ENCODE data around the gene NKG7. TPM values are rescaled to one million over a fixed set of nuclear protein-coding genes. Genes with fewer than 3 reads are reported as not detected.

The NKG7 gene
- total and polyA plus RNA-seq, 2 of the 13 experiments (the other 11 are each of a cell fraction or from before 2014, with no cell fraction given) = 0.40 TPM; not detected in 1

DNA sequence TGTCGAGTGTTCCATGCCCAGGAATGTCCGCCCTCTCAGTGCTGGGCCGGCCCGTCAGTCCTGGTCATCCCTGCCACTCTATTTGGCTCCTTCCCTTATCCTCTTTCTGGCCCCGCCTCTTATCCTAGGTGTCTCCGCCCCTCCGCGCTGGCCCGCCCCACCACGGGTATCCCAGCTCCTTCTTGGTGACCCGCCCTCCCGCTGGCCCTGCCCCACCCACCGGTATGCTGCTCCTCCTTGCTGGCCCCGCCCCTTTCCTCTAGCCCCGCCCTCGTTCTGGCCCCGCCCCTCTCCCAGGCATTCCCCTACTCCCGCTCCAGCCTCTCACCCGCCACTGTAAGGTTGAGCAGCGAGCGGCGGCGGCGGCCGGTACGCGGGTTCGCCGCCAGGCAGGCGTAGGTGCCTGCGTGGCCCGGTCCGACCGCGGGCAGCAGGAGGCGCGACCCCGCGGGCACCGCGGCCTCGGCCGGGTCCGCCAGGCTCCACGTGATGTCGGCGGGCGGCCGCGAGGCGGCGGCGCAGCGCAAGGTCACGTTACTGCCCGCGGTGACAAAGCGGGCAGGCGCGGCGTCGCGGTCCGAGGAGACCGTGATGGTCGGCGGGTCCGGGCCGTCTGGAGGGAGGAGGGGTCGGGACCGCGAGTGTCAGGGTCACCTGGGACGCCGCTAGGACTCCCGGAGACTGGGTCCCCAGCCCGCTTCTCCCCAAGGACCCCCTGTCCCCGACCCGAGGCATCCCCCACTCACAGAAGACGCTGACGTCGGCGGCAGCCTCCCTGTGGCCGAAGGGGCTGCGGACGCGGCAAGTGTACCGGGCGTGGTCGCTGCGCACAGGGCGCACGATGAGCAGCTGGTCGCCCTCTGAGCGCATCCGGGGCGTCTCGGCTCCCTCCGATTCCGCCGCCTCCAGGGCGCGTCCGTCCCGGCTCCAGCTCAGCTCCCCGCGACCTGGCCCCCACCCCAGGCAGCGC, 32.5 kb downstream of the NKG7 start (continued):
- TF ChIP-seq TFDP2 (CRISPR knock-in tag; IDR thresholded peaks at IDR 0.05) (peak; percentile 40; the same call in 1 of the 2 replicates), MIXL1 (CRISPR knock-in tag; IDR thresholded peaks at IDR 0.05) (no peak), CTCF (CRISPR knock-in tag; IDR thresholded peaks at IDR 0.05) (peak; percentile 52; the same call in 1 of the 2 replicates), JUNB (CRISPR knock-in tag; IDR thresholded peaks at IDR 0.05; ENCODE audit: borderline replicate concordance) (no peak), ZFP36 (IDR thresholded peaks at IDR 0.05; ENCODE audit: borderline replicate concordance, low read depth, low read length, partially characterized antibody) (no peak), HOXA5 (CRISPR knock-in tag; IDR thresholded peaks at IDR 0.05) (no peak), MYC (CRISPR knock-in tag; IDR thresholded peaks at IDR 0.05; ENCODE audit: borderline replicate concordance) (0 out of 2 replicates have a peak, but pooled peaks have one; percentile 10), THAP11 (CRISPR knock-in tag; IDR thresholded peaks at IDR 0.05) (no peak), PAWR (CRISPR knock-in tag; IDR thresholded peaks at IDR 0.05; ENCODE audit: borderline replicate concordance) (no peak)
- TF ChIP-seq, protein P1, sequence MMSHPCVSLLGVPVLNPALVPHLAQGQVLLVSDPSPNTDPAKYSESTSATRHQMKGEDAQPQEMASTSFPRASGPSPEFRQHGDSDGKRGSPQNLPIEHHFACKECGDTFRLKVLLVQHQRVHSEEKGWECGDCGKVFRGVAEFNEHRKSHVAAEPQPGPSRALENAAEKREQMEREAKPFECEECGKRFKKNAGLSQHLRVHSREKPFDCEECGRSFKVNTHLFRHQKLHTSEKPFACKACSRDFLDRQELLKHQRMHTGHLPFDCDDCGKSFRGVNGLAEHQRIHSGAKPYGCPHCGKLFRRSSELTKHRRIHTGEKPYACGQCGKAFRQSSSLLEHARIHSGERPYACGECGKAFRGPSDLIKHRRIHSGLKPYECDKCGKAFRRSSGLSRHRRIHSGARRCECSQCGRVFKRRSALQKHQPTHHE (CRISPR knock-in tag; IDR thresholded peaks at IDR 0.05; ENCODE audit: borderline replicate concordance) = no peak
- TF ChIP-seq, protein P2, sequence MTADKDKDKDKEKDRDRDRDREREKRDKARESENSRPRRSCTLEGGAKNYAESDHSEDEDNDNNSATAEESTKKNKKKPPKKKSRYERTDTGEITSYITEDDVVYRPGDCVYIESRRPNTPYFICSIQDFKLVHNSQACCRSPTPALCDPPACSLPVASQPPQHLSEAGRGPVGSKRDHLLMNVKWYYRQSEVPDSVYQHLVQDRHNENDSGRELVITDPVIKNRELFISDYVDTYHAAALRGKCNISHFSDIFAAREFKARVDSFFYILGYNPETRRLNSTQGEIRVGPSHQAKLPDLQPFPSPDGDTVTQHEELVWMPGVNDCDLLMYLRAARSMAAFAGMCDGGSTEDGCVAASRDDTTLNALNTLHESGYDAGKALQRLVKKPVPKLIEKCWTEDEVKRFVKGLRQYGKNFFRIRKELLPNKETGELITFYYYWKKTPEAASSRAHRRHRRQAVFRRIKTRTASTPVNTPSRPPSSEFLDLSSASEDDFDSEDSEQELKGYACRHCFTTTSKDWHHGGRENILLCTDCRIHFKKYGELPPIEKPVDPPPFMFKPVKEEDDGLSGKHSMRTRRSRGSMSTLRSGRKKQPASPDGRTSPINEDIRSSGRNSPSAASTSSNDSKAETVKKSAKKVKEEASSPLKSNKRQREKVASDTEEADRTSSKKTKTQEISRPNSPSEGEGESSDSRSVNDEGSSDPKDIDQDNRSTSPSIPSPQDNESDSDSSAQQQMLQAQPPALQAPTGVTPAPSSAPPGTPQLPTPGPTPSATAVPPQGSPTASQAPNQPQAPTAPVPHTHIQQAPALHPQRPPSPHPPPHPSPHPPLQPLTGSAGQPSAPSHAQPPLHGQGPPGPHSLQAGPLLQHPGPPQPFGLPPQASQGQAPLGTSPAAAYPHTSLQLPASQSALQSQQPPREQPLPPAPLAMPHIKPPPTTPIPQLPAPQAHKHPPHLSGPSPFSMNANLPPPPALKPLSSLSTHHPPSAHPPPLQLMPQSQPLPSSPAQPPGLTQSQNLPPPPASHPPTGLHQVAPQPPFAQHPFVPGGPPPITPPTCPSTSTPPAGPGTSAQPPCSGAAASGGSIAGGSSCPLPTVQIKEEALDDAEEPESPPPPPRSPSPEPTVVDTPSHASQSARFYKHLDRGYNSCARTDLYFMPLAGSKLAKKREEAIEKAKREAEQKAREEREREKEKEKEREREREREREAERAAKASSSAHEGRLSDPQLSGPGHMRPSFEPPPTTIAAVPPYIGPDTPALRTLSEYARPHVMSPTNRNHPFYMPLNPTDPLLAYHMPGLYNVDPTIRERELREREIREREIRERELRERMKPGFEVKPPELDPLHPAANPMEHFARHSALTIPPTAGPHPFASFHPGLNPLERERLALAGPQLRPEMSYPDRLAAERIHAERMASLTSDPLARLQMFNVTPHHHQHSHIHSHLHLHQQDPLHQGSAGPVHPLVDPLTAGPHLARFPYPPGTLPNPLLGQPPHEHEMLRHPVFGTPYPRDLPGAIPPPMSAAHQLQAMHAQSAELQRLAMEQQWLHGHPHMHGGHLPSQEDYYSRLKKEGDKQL (CRISPR knock-in tag; IDR thresholded peaks at IDR 0.05; ENCODE audit: low read depth) = no peak
- TF ChIP-seq, protein P3, sequence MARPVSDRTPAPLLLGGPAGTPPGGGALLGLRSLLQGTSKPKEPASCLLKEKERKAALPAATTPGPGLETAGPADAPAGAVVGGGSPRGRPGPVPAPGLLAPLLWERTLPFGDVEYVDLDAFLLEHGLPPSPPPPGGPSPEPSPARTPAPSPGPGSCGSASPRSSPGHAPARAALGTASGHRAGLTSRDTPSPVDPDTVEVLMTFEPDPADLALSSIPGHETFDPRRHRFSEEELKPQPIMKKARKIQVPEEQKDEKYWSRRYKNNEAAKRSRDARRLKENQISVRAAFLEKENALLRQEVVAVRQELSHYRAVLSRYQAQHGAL (CRISPR knock-in tag; IDR thresholded peaks at IDR 0.05; ENCODE audit: not compliant biosample characterization) = no peak
- TF ChIP-seq, protein P4, sequence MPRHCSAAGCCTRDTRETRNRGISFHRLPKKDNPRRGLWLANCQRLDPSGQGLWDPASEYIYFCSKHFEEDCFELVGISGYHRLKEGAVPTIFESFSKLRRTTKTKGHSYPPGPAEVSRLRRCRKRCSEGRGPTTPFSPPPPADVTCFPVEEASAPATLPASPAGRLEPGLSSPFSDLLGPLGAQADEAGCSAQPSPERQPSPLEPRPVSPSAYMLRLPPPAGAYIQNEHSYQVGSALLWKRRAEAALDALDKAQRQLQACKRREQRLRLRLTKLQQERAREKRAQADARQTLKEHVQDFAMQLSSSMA (CRISPR knock-in tag; IDR thresholded peaks at IDR 0.05) = no peak

All from HepG2 (cell line).